ENCODE data around the gene MVB12B.

The MVB12B gene

GRCh38 chr9:126453156-126453963 is 126.7 kb downstream of the MVB12B start:
- no peak for DNase-seq (ENCODE audit: low read depth)

DNA sequence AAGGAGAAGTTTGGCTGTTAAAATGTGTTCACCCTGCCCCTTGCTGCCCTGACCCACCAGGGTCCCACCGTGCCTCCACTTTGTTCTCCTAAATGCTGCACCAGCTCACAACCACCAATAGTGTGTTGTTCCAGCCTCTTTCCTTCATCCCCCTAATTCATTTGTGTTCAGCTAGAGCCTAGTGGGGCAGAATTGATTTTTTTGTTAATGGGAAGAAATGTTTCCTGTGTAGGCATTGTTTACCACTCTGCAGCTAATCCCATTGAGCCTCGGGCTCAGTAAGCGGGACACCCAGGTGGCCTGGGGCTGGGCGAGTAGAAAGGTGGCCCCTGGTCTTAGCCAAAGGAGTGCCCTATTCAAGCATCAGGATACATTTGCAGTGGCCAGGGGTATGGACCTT is 127.6 kb downstream of the MVB12B start:
- DNase-seq (ENCODE audit: low read depth), result no peak

- no peak for DNase-seq (ENCODE audit: low read depth)
Observed at GRCh38 chr9:126454795-126455194, 128.2 kb downstream of the MVB12B start.

- DNase-seq (ENCODE audit: low read depth), result no peak
Observed at GRCh38 chr9:126456441-126457174, 130.0 kb downstream of the MVB12B start.

- DNase-seq (ENCODE audit: low read depth), result no peak
Observed at GRCh38 chr9:126457175-126457547, 130.5 kb downstream of the MVB12B start.

DNA sequence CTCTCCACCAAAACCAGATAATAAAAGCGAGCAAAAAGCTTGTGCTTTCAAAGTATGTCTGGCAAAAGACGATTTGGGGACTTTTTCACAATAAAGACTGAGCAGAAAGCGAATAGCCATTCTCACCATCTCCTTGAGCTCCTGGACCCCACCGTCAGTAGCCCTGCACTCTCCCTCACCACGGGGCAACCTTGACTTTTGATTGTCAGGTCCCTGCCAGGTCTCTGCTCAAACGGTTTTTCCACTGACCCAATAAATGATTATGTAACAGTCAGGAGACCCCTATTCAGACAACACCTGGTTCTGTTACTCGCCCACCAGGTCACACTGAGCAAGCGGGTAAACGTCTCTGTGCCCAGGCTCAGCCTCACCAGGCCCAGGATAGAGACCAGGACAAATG is 131.3 kb downstream of the MVB12B start:
- DNase-seq (ENCODE audit: low read depth), result no peak

DNA sequence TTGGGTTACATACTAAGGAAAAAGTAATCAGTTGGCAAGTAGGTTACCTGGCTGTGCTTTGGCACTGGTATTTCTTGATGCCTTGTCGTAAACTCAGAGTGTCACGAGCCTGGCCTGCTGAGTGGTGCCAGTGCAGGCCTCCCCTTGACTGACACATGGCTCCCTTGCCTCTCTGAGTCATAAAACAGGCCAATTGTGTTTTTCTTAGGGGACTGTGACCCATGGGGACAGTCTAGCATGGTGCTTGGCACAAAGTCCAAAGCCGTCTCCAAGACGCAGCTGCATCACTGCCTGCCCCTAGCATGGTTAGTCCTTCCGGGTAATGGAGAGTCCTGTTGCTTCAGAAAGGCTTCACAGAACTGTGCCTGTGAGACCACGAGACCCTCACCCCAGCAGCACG is 132.5 kb downstream of the MVB12B start:
- DNase-seq (ENCODE audit: low read depth), result no peak

- DNase-seq (ENCODE audit: low read depth), result no peak
Observed at GRCh38 chr9:126459546-126459945, 132.9 kb downstream of the MVB12B start.

- DNase-seq (ENCODE audit: low read depth), result no peak
Observed at GRCh38 chr9:126459965-126460843, 133.6 kb downstream of the MVB12B start.

- DNase-seq (ENCODE audit: low read depth), result no peak
Observed at GRCh38 chr9:126461029-126461428, 134.4 kb downstream of the MVB12B start.

- DNase-seq (ENCODE audit: low read depth), result no peak
Observed at GRCh38 chr9:126461608-126462007, 135.0 kb downstream of the MVB12B start.

DNA sequence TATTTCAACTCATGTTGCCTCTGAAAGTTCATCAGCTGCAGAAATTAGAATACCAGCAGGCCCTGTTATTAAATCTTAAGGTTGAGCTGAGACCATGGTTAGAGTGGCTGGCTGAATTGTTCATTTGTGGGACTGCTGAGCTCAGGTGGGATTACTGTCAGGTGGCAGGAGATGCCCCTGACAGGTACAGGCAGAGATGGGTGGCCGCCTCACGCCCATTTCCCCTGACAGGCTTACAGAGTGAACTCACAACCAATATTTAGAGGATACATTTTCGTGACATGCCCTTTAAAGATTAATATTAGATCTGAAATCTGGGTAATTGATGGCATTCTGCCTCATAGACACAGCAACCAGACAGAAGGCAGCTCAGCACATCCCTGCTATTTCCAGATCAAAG is 136.0 kb downstream of the MVB12B start:
- no peak for DNase-seq (ENCODE audit: low read depth)

DNA sequence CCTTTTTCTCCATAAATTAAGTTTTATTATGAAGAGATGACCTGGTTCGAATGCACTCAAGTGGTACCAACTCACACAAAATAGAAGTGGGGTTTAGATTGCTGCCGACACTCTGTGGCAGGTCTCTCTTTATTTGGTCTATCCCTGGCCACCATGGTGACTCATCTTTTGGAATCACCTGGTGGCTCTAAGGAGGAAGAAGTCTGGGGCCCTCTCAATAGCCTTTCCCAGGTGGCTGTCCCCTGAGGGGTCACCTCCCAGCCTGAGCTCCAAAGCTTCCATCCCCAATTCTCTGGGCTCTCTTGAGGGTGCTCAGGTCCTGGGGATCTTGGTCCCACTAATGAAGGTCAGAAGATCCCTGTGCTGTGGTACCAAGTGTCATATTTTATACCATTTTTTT is 136.8 kb downstream of the MVB12B start:
- no peak for DNase-seq (ENCODE audit: low read depth)

GRCh38 chr9:126464694-126465441 is 138.2 kb downstream of the MVB12B start:
- no peak for DNase-seq (ENCODE audit: low read depth)

- no peak for DNase-seq (ENCODE audit: low read depth)
Observed at GRCh38 chr9:126465977-126466376, 139.3 kb downstream of the MVB12B start.

DNA sequence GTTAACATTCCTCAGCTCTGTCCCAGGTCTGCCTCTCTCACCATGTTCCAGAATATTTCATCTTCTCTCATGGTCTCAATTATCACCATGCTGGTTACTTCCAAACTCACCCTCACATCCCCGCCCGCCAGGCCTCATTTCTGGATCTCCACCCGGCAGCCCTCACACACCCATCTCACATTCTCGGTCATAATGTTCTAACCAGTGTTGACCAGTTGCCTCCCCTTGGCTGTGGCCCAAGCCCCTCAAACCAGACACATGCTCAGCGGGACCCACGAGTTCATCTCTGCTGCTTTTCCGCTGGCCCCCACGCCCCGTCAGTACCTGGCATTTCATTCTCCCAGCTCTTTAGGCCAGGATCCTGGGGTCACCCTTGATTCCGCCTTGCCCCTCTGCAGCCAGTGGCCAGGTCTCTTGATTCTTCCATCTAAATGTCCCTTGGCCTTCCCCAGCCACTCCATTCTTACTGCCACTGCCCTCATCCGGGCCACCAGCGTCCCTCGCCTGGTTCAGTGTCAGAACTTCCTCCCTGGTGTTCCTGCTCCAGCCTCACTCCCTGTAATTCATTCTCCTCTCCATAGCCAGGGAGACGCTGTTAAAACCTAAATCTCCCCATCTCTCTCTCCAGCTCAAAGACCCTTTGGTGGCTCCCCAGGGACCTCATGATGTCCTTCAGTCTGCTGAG is 141.7 kb downstream of the MVB12B start:
- DNase-seq (ENCODE audit: low read depth), result no peak

DNA sequence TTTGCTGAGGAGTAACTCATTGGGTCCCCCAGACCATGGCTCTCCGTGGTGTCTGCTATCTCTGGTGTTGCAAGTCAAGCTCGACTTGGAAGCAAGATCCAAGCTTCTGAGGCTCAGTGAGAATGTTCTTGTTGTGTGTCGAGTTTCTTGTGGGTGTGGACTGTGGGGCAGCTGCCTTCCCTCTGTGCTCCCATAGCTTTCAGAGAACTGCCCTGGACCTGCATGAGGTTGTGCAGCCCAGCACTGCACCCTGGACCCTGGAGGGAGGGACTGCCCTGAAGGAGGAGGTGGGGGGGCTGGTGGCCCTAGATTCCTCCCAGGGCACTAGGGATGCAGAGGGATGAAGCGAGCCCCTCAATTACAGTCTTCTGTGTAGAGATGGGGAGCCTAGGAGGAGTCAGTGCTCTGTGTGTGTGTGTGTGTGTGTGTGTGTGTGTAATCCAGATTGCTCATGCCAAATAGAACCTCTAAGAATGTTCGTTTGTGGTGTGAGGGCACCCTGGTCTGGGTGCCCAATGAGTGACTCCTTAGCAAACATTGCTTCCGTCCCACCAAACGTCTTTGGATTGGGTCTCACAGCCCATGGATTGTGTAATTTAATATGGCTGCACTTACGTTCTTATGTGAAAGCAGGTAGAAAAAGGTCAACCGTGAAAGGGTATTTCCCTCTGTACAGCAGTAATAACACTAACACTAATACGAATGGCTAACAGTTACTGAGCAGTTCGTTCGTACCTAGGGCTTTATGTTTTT is 143.8 kb downstream of the MVB12B start:
- DNase-seq (ENCODE audit: low read depth), result no peak

DNA sequence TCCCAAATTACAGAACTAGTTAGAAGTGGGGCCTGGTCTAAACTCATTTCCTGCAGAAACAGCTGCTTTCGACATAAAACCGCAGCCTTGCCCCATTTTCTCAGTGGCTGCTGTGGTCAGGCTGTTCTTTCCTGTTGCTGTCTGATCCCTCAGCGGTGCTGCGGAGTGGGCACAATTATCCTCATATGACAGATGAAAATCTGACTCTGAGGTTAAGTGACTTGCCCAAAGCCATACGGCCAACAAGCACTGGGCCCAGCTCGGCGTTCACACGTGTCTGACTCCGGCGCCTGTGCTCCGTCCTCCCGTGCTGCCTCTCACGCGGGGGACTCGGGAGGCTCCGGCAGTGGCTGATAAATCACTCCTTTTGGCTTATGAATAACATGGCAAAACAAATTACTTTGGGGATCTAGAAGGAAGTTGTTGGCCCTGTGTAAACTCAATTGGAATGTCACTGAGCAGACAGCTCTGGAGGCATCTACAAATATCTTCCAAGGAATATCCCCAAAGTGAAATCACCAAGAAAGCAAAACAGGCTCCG is 144.5 kb downstream of the MVB12B start:
- DNase-seq (ENCODE audit: low read depth), result peak; percentile 41

DNA sequence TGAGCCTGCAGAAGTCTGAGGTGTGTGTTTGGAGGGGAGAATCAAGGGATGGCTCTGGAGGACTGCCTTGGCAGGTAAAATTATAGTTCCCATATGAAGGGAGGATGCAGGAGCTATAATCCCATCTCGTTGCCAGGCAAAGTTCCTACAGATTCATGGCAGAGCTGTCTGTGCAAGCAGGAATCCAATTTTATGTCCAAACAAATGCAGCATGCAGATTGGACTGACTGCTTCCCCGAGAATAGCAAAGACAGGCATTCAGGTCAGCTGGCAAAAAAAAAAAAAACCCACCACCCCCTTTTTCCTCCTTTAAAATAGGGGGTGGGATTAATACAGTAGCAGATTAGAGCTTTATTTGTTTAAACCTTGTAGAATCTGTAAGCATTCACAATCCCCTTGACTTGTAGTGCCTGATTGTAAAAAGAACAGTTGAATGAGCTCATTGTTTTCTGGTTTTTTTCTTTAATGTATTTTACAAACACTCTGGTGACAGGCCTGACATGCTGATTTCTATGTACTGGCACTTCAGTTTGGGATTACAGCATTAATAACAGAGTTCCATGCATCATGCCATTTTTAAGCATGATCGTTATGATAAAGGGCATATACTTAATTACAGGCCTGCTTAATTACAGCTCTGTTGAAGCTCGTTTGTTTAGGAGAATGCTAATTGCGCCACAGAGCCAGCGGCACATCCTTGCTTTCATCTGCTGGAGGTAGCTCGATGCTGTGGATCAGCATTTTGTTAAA is 145.7 kb downstream of the MVB12B start:
- DNase-seq (ENCODE audit: low read depth), result no peak

DNA sequence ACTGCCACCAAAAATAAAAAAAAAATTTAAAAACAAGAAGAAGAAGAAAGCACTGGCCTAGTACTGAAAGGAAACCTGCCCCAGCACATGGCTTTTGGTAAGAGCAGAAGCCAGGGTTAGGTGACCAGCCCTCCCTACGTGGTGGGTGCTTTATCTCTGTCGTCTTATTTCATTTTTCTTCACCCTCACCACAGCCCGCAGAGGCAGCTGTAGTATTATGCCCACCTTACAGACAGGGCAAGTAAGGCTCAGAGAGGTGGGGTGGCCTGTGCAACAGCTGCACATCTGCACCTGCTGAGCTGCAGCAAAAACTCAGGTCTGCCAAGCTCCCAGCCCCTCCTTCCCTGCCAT is 146.3 kb downstream of the MVB12B start:
- DNase-seq (ENCODE audit: low read depth), result no peak

Data from activated T-cell treated with anti-CD3 and anti-CD28 coated beads for 1 hour (primary cell).